ENCODE results near the gene ARNT2. TPM values are rescaled to one million over a fixed set of nuclear protein-coding genes. Genes with fewer than 3 reads are reported as not detected.

ARNT2 gene
- polyA plus RNA-seq, 3 donors from 2014 or later: not detected

GRCh38 chr15:80441041-80441440 lies 36.9 kb downstream of the ARNT2 start:
- no peak overlapping the region for H3K4me3 Mint-ChIP-seq
- H3K36me3 Mint-ChIP-seq: no peaks in the 10 kb centered on the region
- no peak for DNase-seq
- no peak overlapping the region for H3K27ac Mint-ChIP-seq
- H3K9me3 Mint-ChIP-seq: no peaks in the 10 kb centered on the region
- peaks cover 0 to under 1% (median 0%) of the 10 kb centered on the region in 3 donors for H3K27me3 Mint-ChIP-seq (ENCODE audit: low read depth in 3 of 3)
- no peaks in the 10 kb centered on the region for H3K4me1 Mint-ChIP-seq

DNA sequence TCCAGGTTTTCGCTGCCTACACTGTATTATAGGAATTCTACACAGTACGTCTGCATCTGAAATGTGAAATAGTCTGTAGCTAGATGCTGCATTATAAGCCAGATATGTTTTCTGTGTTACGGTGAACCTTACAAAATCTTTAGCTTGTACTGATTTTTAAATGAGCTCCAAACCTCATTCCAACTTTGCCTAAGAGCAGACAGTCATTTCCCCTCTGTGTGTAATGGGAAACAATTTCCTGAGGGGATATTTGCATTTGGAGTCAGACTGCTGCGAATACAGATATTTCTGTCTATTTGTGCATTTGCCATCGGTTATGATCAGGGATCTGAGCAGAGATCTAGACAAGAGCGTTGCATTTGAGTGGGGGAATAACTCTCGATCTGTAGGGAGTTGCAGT lies 37.5 kb downstream of the ARNT2 start:
- Mint-ChIP-seq H3K27ac (no peak overlapping the region), H3K4me3 (no peak overlapping the region), H3K9me3 (no peaks in the 10 kb centered on the region), H3K36me3 (no peaks in the 10 kb centered on the region), H3K27me3 (ENCODE audit: low read depth in 3 of 3) (no peaks in the 10 kb centered on the region), H3K4me1 (no peaks in the 10 kb centered on the region)
- DNase-seq: no peak

DNA sequence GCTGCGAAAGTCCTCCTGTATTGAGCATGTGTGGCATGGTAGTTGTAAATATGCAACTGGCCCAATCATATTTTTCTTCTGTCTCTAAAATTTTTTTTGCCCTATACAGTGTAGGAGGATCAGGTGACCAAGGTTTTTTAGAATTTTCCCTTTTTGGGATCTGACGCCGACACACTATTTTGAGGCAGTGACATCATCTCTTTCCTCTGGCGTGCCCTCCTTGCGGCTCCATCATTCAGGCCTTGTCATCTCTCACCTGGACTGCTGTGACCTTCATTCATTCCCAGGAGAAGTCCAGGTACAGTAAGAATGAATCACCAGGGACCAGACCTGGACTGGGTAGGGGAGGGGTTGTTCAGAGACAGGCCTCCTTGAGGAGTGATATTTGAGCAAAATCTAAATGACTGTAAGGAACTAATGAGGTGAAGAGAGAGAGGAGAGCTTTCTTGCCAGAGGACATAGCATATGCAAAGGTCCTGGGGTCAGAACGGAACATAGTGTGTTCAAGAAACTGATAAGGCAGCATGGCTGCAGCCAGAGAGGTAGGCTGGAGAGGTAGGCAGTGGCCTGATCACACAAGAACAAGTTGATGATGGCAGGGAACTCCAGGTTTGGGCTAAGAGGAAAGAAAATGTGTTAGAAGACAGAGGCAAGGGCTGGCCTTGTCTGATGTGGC lies 38.7 kb downstream of the ARNT2 start:
- Mint-ChIP-seq H3K9me3 (no peaks in the 10 kb centered on the region), H3K27ac (no peak overlapping the region), H3K36me3 (no peaks in the 10 kb centered on the region), H3K4me1 (no peaks in the 10 kb centered on the region), H3K4me3 (no peak overlapping the region), H3K27me3 (ENCODE audit: low read depth in 3 of 3) (no peaks in the 10 kb centered on the region)
- no peak for DNase-seq

- Mint-ChIP-seq H3K4me1 (no peaks in the 10 kb centered on the region), H3K27ac (no peak overlapping the region), H3K9me3 (no peaks in the 10 kb centered on the region), H3K4me3 (no peak overlapping the region), H3K27me3 (ENCODE audit: low read depth in 3 of 3) (no peaks in the 10 kb centered on the region), H3K36me3 (no peaks in the 10 kb centered on the region)
- DNase-seq: no peak
Observed at GRCh38 chr15:80444680-80445251, 40.6 kb downstream of the ARNT2 start.

DNA sequence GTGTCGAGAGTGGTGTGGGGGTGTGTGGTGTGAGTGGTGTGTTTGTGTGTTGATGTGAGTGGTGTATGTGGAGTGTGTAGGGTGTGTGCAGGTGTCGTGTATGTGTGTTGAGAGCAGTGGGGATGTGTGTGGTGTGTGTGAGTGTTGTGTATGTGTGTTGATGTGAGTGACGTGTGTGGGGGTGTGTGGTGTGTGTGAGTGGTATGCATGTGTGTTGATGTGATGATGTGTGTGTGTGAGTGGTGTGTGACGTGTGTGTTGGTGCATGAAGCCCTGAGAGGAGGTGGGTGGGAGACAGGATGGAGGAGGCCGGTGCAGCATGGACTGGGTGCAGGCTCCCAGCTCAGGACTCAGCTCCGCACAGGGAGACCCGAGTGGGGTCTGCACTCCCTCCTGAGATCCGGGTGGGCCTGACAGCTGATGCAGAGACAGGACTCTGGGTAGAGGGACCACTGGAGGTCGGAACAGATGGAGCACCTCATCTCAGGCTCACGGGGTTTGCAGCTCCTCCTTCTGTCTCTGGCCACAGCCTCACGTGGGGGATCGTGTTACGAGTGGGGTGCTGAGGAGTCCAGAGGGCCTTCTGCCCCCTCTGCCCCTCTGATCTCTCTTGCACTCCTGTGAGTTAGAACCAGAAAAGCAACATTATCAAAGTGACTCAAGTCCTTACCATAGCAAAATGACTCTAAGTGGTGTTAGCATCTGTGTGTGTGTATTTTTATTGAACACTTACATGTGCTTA lies 41.3 kb downstream of the ARNT2 start:
- H3K9me3 Mint-ChIP-seq: no peaks in the 10 kb centered on the region
- no peaks in the 10 kb centered on the region for H3K4me1 Mint-ChIP-seq
- no peaks in the 10 kb centered on the region for H3K36me3 Mint-ChIP-seq
- no peak overlapping the region for H3K27ac Mint-ChIP-seq
- no peak overlapping the region for H3K4me3 Mint-ChIP-seq
- DNase-seq: no peak
- H3K27me3 Mint-ChIP-seq (ENCODE audit: low read depth in 3 of 3): no peaks in the 10 kb centered on the region

DNA sequence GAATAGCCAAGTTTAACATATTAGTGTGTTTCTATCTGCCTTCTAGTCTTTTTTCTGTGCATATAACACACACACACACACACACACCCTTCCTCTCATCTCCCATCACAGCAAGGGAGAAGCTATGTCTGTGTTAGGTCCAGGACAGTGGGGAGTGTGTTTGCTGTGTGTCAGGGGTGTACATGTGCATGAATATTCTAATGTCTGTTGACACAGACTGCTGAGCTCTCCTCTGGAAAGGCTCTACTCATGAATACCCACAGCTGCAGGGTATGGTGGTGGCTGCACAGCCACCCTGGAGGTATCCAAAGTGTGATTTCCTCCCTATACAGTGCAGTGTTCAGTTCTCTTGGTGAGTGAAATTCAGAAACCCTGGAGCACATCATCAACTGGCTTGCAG lies 42.9 kb downstream of the ARNT2 start:
- no peaks in the 10 kb centered on the region for H3K4me1 Mint-ChIP-seq
- H3K27me3 Mint-ChIP-seq (ENCODE audit: low read depth in 3 of 3): peaks cover 0 to 3% (median 0%) of the 10 kb centered on the region in 3 donors
- no peak for DNase-seq
- H3K36me3 Mint-ChIP-seq: no peaks in the 10 kb centered on the region
- no peaks in the 10 kb centered on the region for H3K9me3 Mint-ChIP-seq
- H3K27ac Mint-ChIP-seq: no peak overlapping the region
- no peak overlapping the region for H3K4me3 Mint-ChIP-seq

- no peak for DNase-seq
- no peaks in the 10 kb centered on the region for H3K36me3 Mint-ChIP-seq
- H3K9me3 Mint-ChIP-seq: no peaks in the 10 kb centered on the region
- H3K27ac Mint-ChIP-seq: no peak overlapping the region
- H3K4me3 Mint-ChIP-seq: no peak overlapping the region
- H3K4me1 Mint-ChIP-seq: no peaks in the 10 kb centered on the region
- H3K27me3 Mint-ChIP-seq (ENCODE audit: low read depth in 3 of 3): peaks cover 0 to 3% (median 0%) of the 10 kb centered on the region in 3 donors
Observed at GRCh38 chr15:80449825-80450224, 45.6 kb downstream of the ARNT2 start.

DNA sequence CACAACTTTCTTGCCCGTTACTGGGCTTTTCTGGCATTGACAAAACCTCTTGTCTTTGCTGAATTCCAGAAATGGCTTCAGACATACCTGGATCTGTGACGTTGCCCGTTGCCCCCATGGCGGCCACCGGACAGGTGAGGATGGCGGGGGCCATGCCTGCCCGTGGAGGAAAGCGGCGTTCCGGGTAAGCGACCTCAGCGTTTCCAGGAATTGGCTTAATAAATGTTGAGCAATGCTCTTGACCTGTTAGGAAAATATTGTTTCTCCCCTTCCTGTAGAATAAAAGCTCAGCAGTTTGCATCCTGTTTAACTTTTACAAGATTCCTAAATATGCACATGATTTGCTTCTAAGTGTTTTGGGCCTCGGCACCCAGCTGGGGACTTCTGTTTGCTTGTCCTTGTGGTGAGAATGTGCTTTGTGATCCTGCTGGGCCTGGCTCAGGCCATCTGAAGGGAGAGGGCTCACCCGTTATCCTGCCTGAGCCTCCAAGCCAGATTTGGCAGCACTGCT lies 46.7 kb downstream of the ARNT2 start:
- peaks cover 0 to 8% (median 2%) of the 10 kb centered on the region in 3 donors for H3K27me3 Mint-ChIP-seq (ENCODE audit: low read depth in 3 of 3)

DNA sequence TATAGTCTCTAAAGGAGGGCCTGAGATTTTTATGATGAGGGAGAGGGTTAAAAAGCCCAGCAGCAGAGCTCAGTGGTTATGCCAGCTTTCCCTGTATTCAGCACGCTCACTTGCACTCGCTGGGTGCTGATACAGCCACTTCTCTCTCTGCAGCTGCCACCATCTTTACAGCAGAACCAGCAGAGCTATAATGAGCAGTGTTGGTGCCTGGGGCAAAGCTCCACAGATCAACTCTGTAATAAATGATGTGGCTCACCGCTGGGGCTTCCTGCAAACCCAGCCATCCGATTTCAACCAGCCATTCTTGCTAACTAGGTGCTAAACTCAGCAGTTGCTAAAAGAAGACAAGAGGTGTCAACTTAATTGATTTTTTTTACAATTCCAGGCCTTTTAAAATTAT lies 48.0 kb downstream of the ARNT2 start:
- no peak for DNase-seq
- Mint-ChIP-seq H3K27ac (no peak overlapping the region), H3K27me3 (ENCODE audit: low read depth in 3 of 3) (peaks cover 0 to 8% (median 2%) of the 10 kb centered on the region in 3 donors), H3K4me3 (no peak overlapping the region), H3K4me1 (no peaks in the 10 kb centered on the region), H3K36me3 (no peaks in the 10 kb centered on the region), H3K9me3 (no peaks in the 10 kb centered on the region)

More for the DNA sequence above, 46.7 kb downstream of the ARNT2 start:
- no peaks in the 10 kb centered on the region for H3K4me1 Mint-ChIP-seq
- no peak for DNase-seq
- H3K4me3 Mint-ChIP-seq: no peak overlapping the region
- H3K36me3 Mint-ChIP-seq: no peaks in the 10 kb centered on the region
- no peaks in the 10 kb centered on the region for H3K9me3 Mint-ChIP-seq
- H3K27ac Mint-ChIP-seq: no peak overlapping the region

DNA sequence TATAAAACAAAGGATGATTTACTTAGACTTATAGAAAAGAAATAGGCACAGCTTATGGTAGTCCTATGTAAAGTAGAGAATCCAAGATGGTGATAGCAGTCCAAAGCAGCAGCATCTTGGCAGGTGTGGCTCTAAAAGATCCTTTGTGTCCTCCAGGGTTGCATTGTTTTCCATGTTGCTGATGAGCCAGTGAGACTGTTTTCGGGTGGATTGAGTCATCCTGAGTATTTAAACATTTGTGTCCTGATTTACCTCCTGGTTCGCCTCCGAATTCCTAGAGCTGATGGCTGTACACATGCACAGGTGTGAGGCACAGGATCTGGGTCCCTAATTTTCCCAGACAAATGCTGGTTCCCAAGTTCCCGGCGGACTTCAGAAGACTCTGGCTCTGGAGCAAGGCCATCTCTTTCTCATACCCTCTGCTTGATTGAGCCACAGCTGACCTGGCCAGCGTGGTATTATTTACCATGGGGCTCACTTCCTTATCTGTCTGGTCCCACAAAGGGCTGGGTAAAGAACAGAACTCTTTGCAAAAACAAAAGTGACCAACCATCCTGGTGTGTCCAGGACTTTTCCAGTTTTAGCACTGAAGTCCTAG lies 51.0 kb downstream of the ARNT2 start:
- no peak overlapping the region for H3K27ac Mint-ChIP-seq
- no peaks in the 10 kb centered on the region for H3K9me3 Mint-ChIP-seq
- no peaks in the 10 kb centered on the region for H3K36me3 Mint-ChIP-seq
- DNase-seq: no peak
- no peaks in the 10 kb centered on the region for H3K4me1 Mint-ChIP-seq
- no peak overlapping the region for H3K4me3 Mint-ChIP-seq
- peaks cover 0 to 8% (median 2%) of the 10 kb centered on the region in 3 donors for H3K27me3 Mint-ChIP-seq (ENCODE audit: low read depth in 3 of 3)

DNA sequence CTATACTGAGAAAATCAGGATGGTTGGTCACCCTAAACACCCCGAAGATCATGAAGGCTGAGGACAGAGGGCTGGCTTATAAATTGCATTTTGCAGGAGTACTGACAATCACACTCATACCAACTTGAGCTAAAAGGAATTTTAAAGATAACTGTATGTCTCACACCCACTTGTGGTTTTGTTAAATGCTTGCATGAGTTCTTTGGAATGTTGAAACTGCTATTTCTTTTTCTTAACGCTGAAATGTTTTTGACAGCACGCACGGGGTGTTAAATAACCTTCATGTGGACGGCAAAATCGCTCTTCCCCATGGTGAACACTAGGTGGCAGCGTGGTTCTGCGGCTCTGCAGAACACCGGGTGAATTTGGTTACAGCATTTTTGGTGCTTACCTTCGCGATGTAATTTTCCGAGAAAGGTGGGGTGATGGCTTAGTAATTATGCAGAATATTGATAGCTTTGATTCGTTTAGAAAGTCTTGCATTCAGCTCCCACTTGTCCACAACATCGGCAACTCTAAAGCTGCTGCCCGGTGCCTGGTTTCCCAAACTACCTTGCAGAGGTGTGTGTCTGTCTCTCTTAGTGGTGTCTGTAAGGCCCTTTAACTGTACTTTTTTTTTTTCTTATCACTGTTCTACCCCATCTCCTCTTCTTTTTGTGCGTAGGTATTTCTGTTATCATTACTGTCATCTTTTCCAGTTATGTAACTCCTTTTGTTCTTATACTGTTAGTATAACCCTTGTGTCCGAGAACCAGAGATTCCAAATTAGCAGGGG lies 51.7 kb downstream of the ARNT2 start:
- no peak overlapping the region for H3K27ac Mint-ChIP-seq
- no peaks in the 10 kb centered on the region for H3K36me3 Mint-ChIP-seq
- H3K4me3 Mint-ChIP-seq: no peak overlapping the region
- peak; percentile 35 to 55 (median 48) for DNase-seq
- peaks cover 0 to 8% (median 2%) of the 10 kb centered on the region in 3 donors for H3K27me3 Mint-ChIP-seq (ENCODE audit: low read depth in 3 of 3)
- H3K9me3 Mint-ChIP-seq: no peaks in the 10 kb centered on the region
- H3K4me1 Mint-ChIP-seq: no peaks in the 10 kb centered on the region

DNA sequence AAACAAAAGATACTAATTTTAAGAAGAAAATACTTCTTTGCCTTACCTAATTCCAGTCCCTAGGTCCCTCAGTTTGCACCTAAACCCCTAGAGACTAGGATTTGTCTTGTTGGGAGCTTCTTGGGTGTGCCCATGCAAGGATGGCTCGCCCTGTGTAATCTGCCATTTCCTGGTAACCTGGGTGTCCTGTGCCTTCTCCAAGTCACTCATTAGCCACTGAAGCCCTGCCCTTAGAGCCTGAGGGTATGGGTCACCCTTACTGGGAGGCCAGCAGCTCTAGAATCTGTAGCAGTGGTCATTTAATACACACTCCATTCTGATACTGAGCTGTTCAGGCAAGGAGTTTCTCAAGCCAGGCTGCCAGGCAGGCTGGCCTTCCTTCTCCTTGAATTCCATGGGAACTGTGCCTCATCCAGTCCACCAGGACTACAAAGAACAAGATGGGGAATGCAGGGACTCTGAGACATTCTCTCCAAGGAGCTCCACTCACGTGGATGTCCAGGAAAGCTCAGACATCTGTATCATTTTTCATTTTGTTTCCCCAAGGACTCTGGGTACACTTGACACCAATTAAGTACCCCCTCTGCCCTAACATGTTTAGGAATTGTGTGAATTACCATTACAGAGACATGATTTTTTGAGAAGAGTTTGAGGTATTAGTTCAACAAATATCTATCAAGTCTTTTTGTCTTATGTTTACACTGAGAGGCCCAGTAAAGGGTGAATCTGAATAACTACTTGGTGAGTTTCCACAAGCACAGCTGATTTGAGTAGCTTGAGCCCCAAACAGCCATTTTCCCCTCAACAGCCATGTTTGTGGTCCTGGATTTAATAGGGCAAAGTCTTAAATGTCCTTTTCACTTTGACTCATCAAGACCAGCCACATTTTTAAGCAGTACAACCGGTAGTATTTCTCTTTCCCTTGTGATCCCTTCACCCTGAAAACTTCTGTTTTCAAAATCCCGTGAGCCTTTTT lies 52.6 kb downstream of the ARNT2 start:
- H3K4me1 Mint-ChIP-seq: no peaks in the 10 kb centered on the region
- no peak overlapping the region for H3K27ac Mint-ChIP-seq
- H3K9me3 Mint-ChIP-seq: no peaks in the 10 kb centered on the region
- no peak overlapping the region for H3K4me3 Mint-ChIP-seq
- peaks cover 2 to 6% (median 4%) of the 10 kb centered on the region in 3 donors for H3K27me3 Mint-ChIP-seq (ENCODE audit: low read depth in 3 of 3)
- DNase-seq: no peak
- H3K36me3 Mint-ChIP-seq: no peaks in the 10 kb centered on the region

All from immature natural killer cell (primary cell).